Measurements from ENCODE around the gene USP5.

DNA sequence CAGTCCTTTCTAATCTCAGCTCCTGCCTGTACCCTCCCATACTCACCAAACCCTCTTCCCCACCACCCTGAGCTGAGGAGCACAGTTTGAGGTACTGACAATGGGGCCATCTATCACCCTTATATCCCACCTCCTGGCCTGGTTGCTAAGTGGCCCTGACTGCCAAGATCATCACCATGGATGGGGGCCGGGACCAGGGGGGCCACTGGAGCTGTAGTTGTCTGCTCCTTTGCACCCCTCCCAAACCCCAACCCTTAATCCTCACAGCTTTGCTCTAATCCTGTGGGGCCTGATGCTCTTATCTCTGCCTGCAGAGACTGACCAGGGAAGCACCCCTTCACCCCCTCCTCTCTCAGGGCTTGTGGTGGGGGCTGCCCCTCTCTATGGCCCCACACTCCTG lies 11.6 kb upstream of the USP5 start:
- TF ChIP-seq POLR2A (IDR thresholded peaks at IDR 0.05) (no peak), EP300 (IDR thresholded peaks at IDR 0.05) (no peak), POLR2AphosphoS5 (IDR thresholded peaks at IDR 0.05) (no peak)
- TF ChIP-seq, protein P1, sequence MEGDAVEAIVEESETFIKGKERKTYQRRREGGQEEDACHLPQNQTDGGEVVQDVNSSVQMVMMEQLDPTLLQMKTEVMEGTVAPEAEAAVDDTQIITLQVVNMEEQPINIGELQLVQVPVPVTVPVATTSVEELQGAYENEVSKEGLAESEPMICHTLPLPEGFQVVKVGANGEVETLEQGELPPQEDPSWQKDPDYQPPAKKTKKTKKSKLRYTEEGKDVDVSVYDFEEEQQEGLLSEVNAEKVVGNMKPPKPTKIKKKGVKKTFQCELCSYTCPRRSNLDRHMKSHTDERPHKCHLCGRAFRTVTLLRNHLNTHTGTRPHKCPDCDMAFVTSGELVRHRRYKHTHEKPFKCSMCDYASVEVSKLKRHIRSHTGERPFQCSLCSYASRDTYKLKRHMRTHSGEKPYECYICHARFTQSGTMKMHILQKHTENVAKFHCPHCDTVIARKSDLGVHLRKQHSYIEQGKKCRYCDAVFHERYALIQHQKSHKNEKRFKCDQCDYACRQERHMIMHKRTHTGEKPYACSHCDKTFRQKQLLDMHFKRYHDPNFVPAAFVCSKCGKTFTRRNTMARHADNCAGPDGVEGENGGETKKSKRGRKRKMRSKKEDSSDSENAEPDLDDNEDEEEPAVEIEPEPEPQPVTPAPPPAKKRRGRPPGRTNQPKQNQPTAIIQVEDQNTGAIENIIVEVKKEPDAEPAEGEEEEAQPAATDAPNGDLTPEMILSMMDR (IDR thresholded peaks at IDR 0.05) = no peak

Data from stomach (tissue), 4 donors.